ENCODE results near the gene SLC9A7. TPM values are rescaled to one million over a fixed set of nuclear protein-coding genes. Genes with fewer than 3 reads are reported as not detected.
A peak's percentile ranks its signal among the peaks of the same experiment; 100 is the strongest.
"Not testable (repeated sequence)": the region's sequence is repeated elsewhere in the genome, so short reads cannot be mapped to it uniquely, and the experiment has no call there.

The SLC9A7 gene
- total RNA-seq: 1 to 10 TPM; 1.6 to 2.8 TPM
- 5.0 to 17.3 reads per million in 2 donors for total RNA-seq

- H3K9me3 ChIP-seq (ENCODE audit: control insufficient read depth, low read length, poor library complexity, severe bottlenecking): no peaks in the 10 kb centered on the region
- ATAC-seq (peak; percentile 87), DNase-seq (peak; percentile 60 to 74 (median 62))
- Mint-ChIP-seq H3K4me1 (peaks cover 10% of the 10 kb centered on the region), H3K27me3 (no peaks in the 10 kb centered on the region), H3K36me3 (ENCODE audit: low read depth) (no peaks in the 10 kb centered on the region), H3K27ac (no peak within 1 kb of the TSS), H3K4me3 (peak within 1 kb of the TSS; percentile 93)
These were observed at the start of gene SLC9A7 for GRCh38 chrX:46758956-46759644. SLC9A7 (minus strand) TSS chrX:46759118; CDS start chrX:46759029, 89 bp downstream.

GRCh38 chrX:46805270-46805669, 46.4 kb upstream of the SLC9A7 start:
- H3K9me3 ChIP-seq (ENCODE audit: control insufficient read depth, low read length, poor library complexity, severe bottlenecking): no peaks in the 10 kb centered on the region
- Mint-ChIP-seq H3K4me1 (no peaks in the 10 kb centered on the region), H3K4me3 (no peak overlapping the region), H3K27ac (no peak overlapping the region), H3K27me3 (no peaks in the 10 kb centered on the region), H3K36me3 (ENCODE audit: low read depth) (no peaks in the 10 kb centered on the region)
- DNase-seq (no peak), ATAC-seq (no peak)

GRCh38 chrX:46803140-46803539, 44.2 kb upstream of the SLC9A7 start:
- H3K36me3 Mint-ChIP-seq (ENCODE audit: low read depth): no peaks in the 10 kb centered on the region
- no peak for DNase-seq
- H3K4me3 Mint-ChIP-seq: no peak overlapping the region
- H3K4me1 Mint-ChIP-seq: no peaks in the 10 kb centered on the region
- H3K27me3 Mint-ChIP-seq: no peaks in the 10 kb centered on the region
- ATAC-seq: no peak
- H3K27ac Mint-ChIP-seq: no peak overlapping the region
- H3K9me3 ChIP-seq (ENCODE audit: control insufficient read depth, low read length, poor library complexity, severe bottlenecking): no peaks in the 10 kb centered on the region

DNA sequence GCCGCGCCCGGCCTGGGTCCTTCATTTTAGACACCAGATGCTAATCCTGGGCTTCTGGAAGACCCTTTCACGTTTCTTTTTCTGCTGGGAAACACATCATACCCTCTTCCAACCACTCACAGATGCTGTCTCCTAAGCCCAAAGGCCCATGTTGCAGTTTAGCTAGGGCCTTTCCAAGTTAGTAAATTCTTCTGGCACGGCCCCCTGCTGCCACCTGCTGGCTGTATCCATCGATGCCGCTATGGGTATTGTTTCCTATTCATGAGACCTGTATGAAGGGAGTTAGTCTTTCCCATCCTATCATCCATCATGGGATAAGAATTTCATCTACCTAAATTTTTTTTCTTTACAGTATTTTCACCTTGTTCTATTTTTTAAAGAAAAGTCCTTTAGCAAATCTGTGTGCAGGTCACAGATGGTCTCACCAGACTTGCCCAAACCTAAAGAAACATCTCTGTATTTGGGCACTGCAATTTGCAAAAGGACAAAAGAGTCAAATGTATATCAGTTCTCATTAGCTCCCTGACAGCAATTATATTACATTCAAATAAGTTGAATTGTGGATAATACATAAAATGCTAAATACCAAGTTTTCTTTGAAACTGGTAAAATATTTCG, 37.8 kb upstream of the SLC9A7 start:
- H3K4me1 Mint-ChIP-seq: no peaks in the 10 kb centered on the region
- H3K36me3 Mint-ChIP-seq (ENCODE audit: low read depth): no peaks in the 10 kb centered on the region
- ATAC-seq: peak; percentile 67
- no peaks in the 10 kb centered on the region for H3K9me3 ChIP-seq (ENCODE audit: control insufficient read depth, low read length, poor library complexity, severe bottlenecking)
- no peak overlapping the region for H3K27ac Mint-ChIP-seq
- H3K4me3 Mint-ChIP-seq: no peak overlapping the region
- no peaks in the 10 kb centered on the region for H3K27me3 Mint-ChIP-seq
- DNase-seq: peak; percentile 32 to 46 (median 42)

DNA sequence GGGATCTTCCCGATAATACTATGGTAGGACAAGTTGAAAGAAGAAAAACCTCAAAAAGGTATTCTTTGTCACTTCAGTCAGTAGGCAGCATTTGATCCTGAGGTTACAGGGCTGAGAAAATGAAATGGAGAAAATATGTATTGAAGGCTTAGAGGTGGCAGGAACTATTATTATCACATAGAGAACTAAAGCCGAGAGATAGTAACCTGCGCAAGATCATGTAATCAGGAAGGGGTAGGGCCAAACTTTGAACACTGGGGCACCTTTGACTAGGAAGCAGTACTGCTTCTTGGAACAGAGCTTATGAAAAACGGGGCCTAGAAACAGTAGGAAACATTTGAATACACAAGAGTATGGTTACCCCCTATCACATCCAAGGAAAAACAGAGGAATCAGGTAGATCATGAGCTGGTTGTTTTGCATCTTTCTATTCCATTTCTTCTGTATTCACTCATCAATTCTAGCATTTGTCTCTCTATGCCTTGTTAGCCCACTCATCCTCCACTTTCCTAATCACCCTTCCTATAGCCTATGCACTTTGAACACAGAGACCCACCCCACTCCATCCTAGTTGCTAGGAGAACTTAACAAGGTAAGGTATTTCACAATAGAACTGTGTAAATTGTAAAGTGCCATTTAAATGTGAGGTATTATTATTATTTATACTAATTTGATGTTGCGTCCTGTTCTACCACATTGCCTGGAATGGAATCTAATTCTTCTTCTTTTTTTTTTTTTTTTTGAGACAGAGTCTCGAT, 34.6 kb upstream of the SLC9A7 start:
- Mint-ChIP-seq H3K27me3 (no peaks in the 10 kb centered on the region), H3K27ac (no peak overlapping the region), H3K4me3 (no peak overlapping the region), H3K36me3 (ENCODE audit: low read depth) (no peaks in the 10 kb centered on the region), H3K4me1 (no peaks in the 10 kb centered on the region)
- H3K9me3 ChIP-seq (ENCODE audit: control insufficient read depth, low read length, poor library complexity, severe bottlenecking): no peaks in the 10 kb centered on the region
- no peak for ATAC-seq
- no peak for DNase-seq

DNA sequence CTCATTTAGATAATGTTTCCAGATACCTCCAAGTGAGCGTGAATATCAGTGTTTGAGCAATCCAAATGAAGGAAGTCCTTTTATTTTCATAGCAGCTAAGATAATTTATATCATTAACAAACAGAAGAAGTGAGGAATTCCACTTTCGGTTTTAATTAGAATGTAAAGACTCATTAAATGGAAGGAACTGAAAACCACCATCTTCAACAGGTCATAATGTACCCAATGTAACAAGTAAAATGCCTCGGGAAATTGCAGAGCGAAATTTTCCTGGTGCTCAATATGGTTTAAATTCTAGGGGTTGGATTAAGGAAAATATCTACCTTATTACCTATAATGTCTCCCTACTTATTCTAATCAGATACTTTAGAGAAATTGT, 33.9 kb upstream of the SLC9A7 start:
- no peaks in the 10 kb centered on the region for H3K4me1 Mint-ChIP-seq
- no peaks in the 10 kb centered on the region for H3K36me3 Mint-ChIP-seq (ENCODE audit: low read depth)
- no peak overlapping the region for H3K4me3 Mint-ChIP-seq
- H3K27me3 Mint-ChIP-seq: no peaks in the 10 kb centered on the region
- no peak overlapping the region for H3K27ac Mint-ChIP-seq
- DNase-seq (no peak), ATAC-seq (no peak)
- no peaks in the 10 kb centered on the region for H3K9me3 ChIP-seq (ENCODE audit: control insufficient read depth, low read length, poor library complexity, severe bottlenecking)

- DNase-seq (no peak), ATAC-seq (no peak)
- Mint-ChIP-seq H3K4me3 (no peak overlapping the region), H3K27me3 (no peaks in the 10 kb centered on the region), H3K4me1 (no peaks in the 10 kb centered on the region), H3K27ac (no peak overlapping the region), H3K36me3 (ENCODE audit: low read depth) (no peaks in the 10 kb centered on the region)
- no peaks in the 10 kb centered on the region for H3K9me3 ChIP-seq (ENCODE audit: control insufficient read depth, low read length, poor library complexity, severe bottlenecking)
These were observed 33.2 kb upstream of the SLC9A7 start for GRCh38 chrX:46791927-46792809.

DNA sequence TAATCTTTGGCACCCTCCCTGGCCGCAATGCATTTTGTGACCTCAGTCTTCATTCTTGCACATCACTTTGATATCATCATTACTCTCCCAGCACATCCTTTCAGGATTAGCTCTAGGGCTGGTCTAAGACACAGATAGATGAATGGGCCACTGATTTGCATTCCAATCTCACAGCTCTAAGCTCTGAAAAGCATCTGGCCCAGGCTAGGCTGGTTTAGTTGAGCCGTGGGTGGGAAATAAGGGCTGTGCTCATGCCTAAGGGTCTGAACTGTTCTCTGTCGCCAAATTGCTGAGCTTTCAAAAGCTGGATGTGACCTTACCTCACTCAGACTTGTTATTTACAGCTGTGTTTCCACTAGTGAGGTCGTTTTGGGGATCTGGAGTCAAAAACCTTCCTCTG, 30.0 kb upstream of the SLC9A7 start:
- no peak for ATAC-seq
- no peaks in the 10 kb centered on the region for H3K9me3 ChIP-seq (ENCODE audit: control insufficient read depth, low read length, poor library complexity, severe bottlenecking)
- no peaks in the 10 kb centered on the region for H3K4me1 Mint-ChIP-seq
- no peak overlapping the region for H3K4me3 Mint-ChIP-seq
- no peak overlapping the region for H3K27ac Mint-ChIP-seq
- DNase-seq: no peak
- no peaks in the 10 kb centered on the region for H3K36me3 Mint-ChIP-seq (ENCODE audit: low read depth)
- H3K27me3 Mint-ChIP-seq: no peaks in the 10 kb centered on the region

- not testable (repeated sequence) for H3K36me3 Mint-ChIP-seq (ENCODE audit: low read depth); H3K9me3 ChIP-seq (ENCODE audit: control insufficient read depth, low read length, poor library complexity, severe bottlenecking); H3K4me3 Mint-ChIP-seq; H3K27ac Mint-ChIP-seq; H3K27me3 Mint-ChIP-seq; ATAC-seq; H3K4me1 Mint-ChIP-seq; DNase-seq
These were observed 25.5 kb upstream of the SLC9A7 start for GRCh38 chrX:46784437-46784836.

- no peak overlapping the region for H3K4me3 Mint-ChIP-seq
- H3K9me3 ChIP-seq (ENCODE audit: control insufficient read depth, low read length, poor library complexity, severe bottlenecking): no peaks in the 10 kb centered on the region
- H3K4me1 Mint-ChIP-seq: no peaks in the 10 kb centered on the region
- H3K36me3 Mint-ChIP-seq (ENCODE audit: low read depth): peaks cover 2% of the 10 kb centered on the region
- no peak for ATAC-seq
- peaks cover 11% of the 10 kb centered on the region for H3K27me3 Mint-ChIP-seq
- no peak overlapping the region for H3K27ac Mint-ChIP-seq
- DNase-seq: no peak
These were observed 23.1 kb upstream of the SLC9A7 start for GRCh38 chrX:46782034-46782433.

DNA sequence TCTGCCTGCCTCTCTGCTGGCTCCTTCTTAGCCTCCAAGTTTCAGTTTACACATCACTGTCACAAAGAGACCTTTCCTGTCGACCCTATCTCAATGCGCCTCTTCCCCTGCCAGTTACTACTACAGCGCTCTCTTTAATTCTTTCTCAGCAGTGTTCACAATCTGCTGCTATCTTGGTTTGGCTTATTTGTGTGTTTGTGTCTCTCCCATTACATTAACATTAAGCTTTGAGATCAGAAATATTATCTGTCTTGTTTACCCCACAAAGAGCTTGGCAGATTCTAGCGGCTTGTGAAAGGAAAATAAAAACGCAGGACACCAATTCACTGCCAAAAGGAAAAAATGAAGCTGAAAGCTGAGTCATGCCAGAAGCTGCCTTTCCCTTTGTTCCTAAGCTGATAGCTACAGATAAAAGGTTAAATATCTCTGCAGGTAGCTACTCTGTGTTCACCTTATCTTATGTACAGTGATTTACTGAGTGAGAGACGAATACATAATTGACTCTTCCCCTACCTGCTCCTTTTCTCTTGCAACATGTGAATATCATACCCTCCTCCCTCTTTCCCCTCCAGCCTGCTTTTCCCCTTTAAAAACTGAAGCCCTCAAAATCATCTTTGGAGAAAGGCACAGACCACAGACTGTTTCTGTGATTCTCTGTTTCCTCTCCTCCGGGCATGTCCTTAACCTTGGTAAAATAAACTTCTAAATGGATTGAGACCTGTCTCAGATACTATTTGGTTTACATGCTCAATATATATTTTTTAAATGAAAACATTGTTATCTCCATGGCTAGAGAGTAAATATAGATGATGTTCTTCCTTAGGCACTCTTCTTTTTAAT, 19.3 kb upstream of the SLC9A7 start:
- Mint-ChIP-seq H3K4me3 (no peak overlapping the region), H3K27me3 (peaks cover 11% of the 10 kb centered on the region), H3K4me1 (no peaks in the 10 kb centered on the region), H3K27ac (no peak overlapping the region), H3K36me3 (ENCODE audit: low read depth) (peaks cover 2% of the 10 kb centered on the region)
- ATAC-seq (no peak), DNase-seq (no peak)
- no peaks in the 10 kb centered on the region for H3K9me3 ChIP-seq (ENCODE audit: control insufficient read depth, low read length, poor library complexity, severe bottlenecking)

GRCh38 chrX:46770817-46771163, 11.9 kb upstream of the SLC9A7 start:
- Mint-ChIP-seq H3K4me3 (no peak overlapping the region), H3K36me3 (ENCODE audit: low read depth) (no peaks in the 10 kb centered on the region), H3K27me3 (no peaks in the 10 kb centered on the region), H3K27ac (no peak overlapping the region), H3K4me1 (no peaks in the 10 kb centered on the region)
- H3K9me3 ChIP-seq (ENCODE audit: control insufficient read depth, low read length, poor library complexity, severe bottlenecking): no peaks in the 10 kb centered on the region
- ATAC-seq (no peak), DNase-seq (no peak)

All from T-helper 17 cell (primary cell).